GM21515 (cell line): ENCODE measurements around the gene RECK.
A peak's percentile ranks its signal among the peaks of the same experiment; 100 is the strongest.
"Not testable (repeated sequence)": the region's sequence is repeated elsewhere in the genome, so short reads cannot be mapped to it uniquely, and the experiment has no call there.

Experiments used
- ATAC-seq: cut with Tn5 transposase; IDR thresholded peaks from one replicate; pipeline ENCODE4 v1.9.1; 2021; ENCODE audit not compliant: unreplicated experiment

Gene RECK

GRCh38 chr9:36109071-36109470, 72.4 kb downstream of the RECK start:
- ATAC-seq: no peak

GRCh38 chr9:36110434-36110833, 73.7 kb downstream of the RECK start:
- no peak for ATAC-seq

- ATAC-seq: no peak
Measured at GRCh38 chr9:36112516-36112915, 75.8 kb downstream of the RECK start.

GRCh38 chr9:36113999-36114398, 77.3 kb downstream of the RECK start:
- ATAC-seq: no peak

- no peak for ATAC-seq
Measured at GRCh38 chr9:36116593-36116992, 79.9 kb downstream of the RECK start.

GRCh38 chr9:36118201-36118600, 81.5 kb downstream of the RECK start:
- no peak for ATAC-seq

GRCh38 chr9:36118706-36119105, 82.0 kb downstream of the RECK start:
- ATAC-seq: no peak

GRCh38 chr9:36119476-36119875, 82.8 kb downstream of the RECK start:
- ATAC-seq: no peak

GRCh38 chr9:36120705-36121104, 84.0 kb downstream of the RECK start:
- no peak for ATAC-seq

- ATAC-seq: no peak
Measured at GRCh38 chr9:36121971-36122370, 85.3 kb downstream of the RECK start.

- ATAC-seq: no peak
Measured at GRCh38 chr9:36123515-36123914, 86.8 kb downstream of the RECK start.

GRCh38 chr9:36125062-36125855, 88.5 kb downstream of the RECK start:
- no peak for ATAC-seq

GRCh38 chr9:36126016-36126730, 89.5 kb downstream of the RECK start:
- no peak for ATAC-seq

GRCh38 chr9:36127652-36128244, 91.0 kb downstream of the RECK start:
- ATAC-seq: no peak

GRCh38 chr9:36128349-36128748, 91.6 kb downstream of the RECK start:
- ATAC-seq: no peak

GRCh38 chr9:36129139-36129538, 92.4 kb downstream of the RECK start:
- no peak for ATAC-seq

GRCh38 chr9:36131666-36132065, 95.0 kb downstream of the RECK start:
- ATAC-seq: not testable (repeated sequence)

- ATAC-seq: no peak
Measured at GRCh38 chr9:36132086-36132485, 95.4 kb downstream of the RECK start.

- no peak for ATAC-seq
Measured at GRCh38 chr9:36134761-36135505, 98.2 kb downstream of the RECK start.

GRCh38 chr9:36135741-36136271, 99.1 kb downstream of the RECK start:
- ATAC-seq: no peak

- peak; percentile 91 for ATAC-seq
Measured at GRCh38 chr9:36136272-36136893, 99.7 kb downstream of the RECK start, which contains the start of gene GLIPR2. TSS of gene GLIPR2 (plus strand) at chr9:36136733. CDS start at chr9:36136779, 46 bp downstream.
